Esophagus mucosa (tissue), 1 donor: Measurements from ENCODE around the gene LAMA1. TPM values are rescaled to one million over a fixed set of nuclear protein-coding genes. Genes with fewer than 3 reads are reported as not detected.
A peak's percentile ranks its signal among the peaks of the same experiment; 100 is the strongest.

ENCODE experiments used
- ATAC-seq: fragments of 200-7000 bp; cut with Tn5 transposase; one replicate; pipeline ENCODE4 v1.9.1; 2020
- total RNA-seq: library from RNA; stranded (reverse); gene quantifications from one replicate; pipeline ENCODE4 v1.2.4, GENCODE V29; 2023
- donor health status: DM: yes; HTN: yes; CAD: no.

LAMA1 gene
- total RNA-seq, 1 donor from 2014 or later, result 5.5 TPM

GRCh38 chr18:7047336-7047735, 70.3 kb downstream of the LAMA1 start:
- no peak for ATAC-seq

- peak; percentile 91 for ATAC-seq
These were observed 79.2 kb downstream of the LAMA1 start for GRCh38 chr18:7038330-7038851.

DNA sequence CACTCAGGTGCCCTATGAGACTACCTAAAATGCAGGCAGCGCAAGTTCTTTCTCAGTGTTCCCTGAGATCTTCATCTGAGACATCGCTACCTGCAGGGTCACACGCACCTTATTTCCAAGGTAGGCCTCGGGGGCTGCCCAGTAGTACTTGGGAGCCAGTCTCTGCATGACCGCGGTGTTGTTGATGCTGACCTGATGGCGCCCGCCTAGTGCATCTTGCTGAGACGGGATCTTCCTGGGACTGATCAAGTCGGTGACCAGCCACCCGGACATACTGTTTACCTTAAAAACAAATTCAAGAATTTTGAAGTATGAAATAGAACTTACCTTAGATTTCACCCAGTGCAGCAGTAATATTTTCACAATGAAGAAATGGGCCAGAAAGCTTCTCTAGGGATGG, 80.1 kb downstream of the LAMA1 start:
- no peak for ATAC-seq

- ATAC-seq, result no peak
These were observed 81.8 kb downstream of the LAMA1 start for GRCh38 chr18:7035807-7036206.

GRCh38 chr18:7034924-7035323, 82.7 kb downstream of the LAMA1 start:
- no peak for ATAC-seq

DNA sequence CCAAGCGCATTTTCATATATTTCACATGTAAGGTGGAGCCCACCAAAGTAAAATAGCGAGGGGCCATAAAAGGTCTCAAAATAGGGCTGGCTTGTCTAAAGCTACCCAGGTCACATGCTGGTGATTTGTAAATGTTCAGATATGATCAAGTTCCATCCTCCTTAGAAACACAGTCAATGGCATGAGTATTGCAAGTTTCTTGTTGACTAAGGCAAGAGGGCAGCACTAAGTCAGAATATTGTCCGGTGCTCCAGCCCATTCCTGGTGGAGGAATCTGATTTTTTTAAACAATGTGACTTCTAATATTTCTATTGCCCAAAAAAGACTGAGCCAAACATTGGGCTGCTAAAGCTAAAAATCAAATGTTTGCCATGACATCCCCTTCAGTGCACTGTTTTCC, 85.1 kb downstream of the LAMA1 start:
- no peak for ATAC-seq

DNA sequence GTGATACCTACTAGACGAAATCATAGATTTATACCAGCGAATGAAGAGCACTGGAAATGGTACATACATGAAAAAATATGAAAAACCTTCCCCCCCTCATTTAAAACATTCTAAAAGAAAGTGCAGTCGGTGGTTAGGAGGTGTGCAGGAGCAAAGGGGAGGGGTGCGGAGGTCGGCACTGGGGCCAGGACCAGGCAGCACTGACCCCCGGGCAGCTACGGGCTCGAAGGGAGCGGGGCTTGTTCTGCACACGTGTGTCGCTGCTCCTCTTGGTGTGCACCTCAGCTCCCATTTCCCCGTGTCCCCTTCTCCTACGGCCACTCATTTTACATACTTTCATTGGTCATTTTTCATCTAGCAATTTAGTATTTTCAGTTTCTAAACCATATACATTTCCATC, 89.0 kb downstream of the LAMA1 start:
- ATAC-seq, result no peak

GRCh38 chr18:7025194-7025593, 92.4 kb downstream of the LAMA1 start:
- ATAC-seq, result no peak

- no peak for ATAC-seq
These were observed 94.0 kb downstream of the LAMA1 start for GRCh38 chr18:7023581-7023980.

DNA sequence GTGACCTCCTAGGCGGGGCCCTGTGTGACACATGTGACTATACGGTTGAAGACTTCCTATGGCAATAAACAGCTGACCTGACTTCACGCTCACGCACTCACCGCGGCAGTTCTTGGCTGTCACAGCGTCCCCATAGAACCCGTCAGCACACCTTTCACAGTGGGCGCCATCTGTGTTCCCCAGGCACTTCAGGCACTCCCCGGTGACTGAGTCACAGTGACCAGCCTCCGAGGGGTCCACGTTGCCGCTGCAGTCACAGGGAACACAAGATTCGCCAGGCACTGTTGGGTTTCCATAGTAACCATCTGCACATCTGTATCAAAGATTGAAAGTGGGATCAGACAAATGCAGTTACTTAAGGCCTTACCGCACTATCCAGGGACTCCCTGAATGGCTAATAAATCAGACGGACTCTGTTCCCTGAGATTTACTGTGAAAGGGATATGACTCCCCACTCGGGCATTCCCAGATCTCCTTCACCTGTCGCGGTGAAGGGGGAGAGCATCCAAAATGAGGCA, 94.5 kb downstream of the LAMA1 start:
- no peak for ATAC-seq

- ATAC-seq, result peak; percentile 83
These were observed 95.4 kb downstream of the LAMA1 start for GRCh38 chr18:7021994-7022840.

GRCh38 chr18:7020995-7021777, 96.4 kb downstream of the LAMA1 start:
- no peak for ATAC-seq

- no peak for ATAC-seq
These were observed 100.6 kb downstream of the LAMA1 start for GRCh38 chr18:7017013-7017412.

DNA sequence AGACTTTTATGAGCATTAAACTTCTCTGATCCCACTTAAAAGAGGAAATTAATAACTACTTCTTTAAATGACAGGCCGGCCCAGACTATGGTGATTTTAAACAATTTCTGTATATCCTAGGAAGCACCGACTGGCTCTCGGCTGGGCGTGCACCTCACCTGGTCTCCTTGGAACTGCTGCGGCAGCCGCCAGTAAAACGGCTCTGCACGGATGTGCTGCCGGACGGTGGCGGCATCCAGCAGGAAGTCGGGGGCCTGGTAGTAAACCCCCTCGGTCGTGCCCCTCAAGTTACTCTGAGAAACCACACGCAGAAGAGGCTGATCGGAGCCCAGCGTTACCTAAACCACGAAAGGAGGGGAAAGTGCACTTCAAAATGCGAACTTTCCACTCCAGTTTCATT, 106.5 kb downstream of the LAMA1 start:
- ATAC-seq, result no peak

GRCh38 chr18:7004009-7004408, 113.6 kb downstream of the LAMA1 start:
- no peak for ATAC-seq

- ATAC-seq, result no peak
These were observed 115.5 kb downstream of the LAMA1 start for GRCh38 chr18:7002107-7002506.

- no peak for ATAC-seq
These were observed 117.0 kb downstream of the LAMA1 start for GRCh38 chr18:7000484-7001096.

DNA sequence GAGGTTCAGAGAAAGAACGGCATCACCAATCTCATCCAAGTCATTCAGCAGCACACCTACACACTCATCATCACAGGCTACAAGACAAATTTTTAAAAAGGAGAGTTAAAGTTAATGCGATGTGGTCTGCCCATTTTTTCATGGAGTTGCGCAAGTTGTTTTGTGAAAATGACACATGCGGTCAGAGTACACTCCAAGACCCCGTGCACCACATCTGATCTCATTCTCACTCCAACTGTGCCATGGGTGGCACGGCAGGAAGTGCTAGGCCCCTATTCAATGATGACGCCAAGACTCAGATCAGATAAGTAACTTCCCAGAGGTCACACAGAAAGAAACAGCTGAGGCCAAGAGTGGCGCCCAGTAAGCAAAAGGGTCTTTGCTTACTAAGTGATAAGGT, 119.8 kb downstream of the LAMA1 start:
- ATAC-seq, result no peak

GRCh38 chr18:6994771-6995430, 122.7 kb downstream of the LAMA1 start:
- ATAC-seq, result peak; percentile 50

- peak; percentile 92 for ATAC-seq
These were observed 123.4 kb downstream of the LAMA1 start for GRCh38 chr18:6994056-6994770.

DNA sequence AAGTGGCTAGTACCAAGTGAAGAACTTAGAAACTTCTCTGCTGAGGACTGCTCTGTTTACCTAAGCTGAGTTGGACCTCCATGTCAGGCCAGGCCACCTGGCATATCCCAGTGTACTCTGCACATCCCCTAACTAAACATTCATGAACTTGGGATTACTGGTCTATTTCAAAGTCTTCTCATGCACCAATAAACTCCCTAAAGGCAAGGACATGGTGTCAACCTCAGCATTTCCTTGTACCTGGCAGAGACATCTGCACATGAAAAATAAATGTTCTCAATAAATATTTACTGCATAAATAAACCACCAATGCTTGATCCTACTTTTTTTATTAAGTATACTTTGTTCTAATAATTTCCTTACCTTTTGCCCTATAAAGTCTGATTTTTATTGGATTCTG, 124.8 kb downstream of the LAMA1 start:
- ATAC-seq, result no peak

GRCh38 chr18:6983366-6983765, 134.2 kb downstream of the LAMA1 start:
- no peak for ATAC-seq
